Astrocyte of the spinal cord (primary cell): Measurements from ENCODE around the gene SETD9.
A peak's percentile ranks its signal among the peaks of the same experiment; 100 is the strongest.

Source experiments
- DNase-seq: peaks from one replicate; pipeline ENCODE4 v3.0.0; 2011; ENCODE audit warnings: low read depth, low spot score
- H3K4me3 ChIP-seq: 2 replicates; pipeline ENCODE4 v1.5.1; 2011; ENCODE audit warnings: low read depth, mild to moderate bottlenecking, low read length, moderate library complexity
- in situ Hi-C: cut with HindIII; loops from 2 replicates; pipeline ENCODE4 v1.10.0; 2017; ENCODE audit warnings: low sequenced_read_pairs
- TF ChIP-seq, protein P1 (sequence below): IDR thresholded peaks from 2 replicates; pipeline ENCODE4 v1.5.1; 2012; ENCODE audit warnings: low read depth, mild to moderate bottlenecking, low read length, inconsistent platforms

SETD9 gene

GRCh38 chr5:56881571-56881970 is 27.8 kb upstream of the SETD9 start:
- TF ChIP-seq, protein P1, sequence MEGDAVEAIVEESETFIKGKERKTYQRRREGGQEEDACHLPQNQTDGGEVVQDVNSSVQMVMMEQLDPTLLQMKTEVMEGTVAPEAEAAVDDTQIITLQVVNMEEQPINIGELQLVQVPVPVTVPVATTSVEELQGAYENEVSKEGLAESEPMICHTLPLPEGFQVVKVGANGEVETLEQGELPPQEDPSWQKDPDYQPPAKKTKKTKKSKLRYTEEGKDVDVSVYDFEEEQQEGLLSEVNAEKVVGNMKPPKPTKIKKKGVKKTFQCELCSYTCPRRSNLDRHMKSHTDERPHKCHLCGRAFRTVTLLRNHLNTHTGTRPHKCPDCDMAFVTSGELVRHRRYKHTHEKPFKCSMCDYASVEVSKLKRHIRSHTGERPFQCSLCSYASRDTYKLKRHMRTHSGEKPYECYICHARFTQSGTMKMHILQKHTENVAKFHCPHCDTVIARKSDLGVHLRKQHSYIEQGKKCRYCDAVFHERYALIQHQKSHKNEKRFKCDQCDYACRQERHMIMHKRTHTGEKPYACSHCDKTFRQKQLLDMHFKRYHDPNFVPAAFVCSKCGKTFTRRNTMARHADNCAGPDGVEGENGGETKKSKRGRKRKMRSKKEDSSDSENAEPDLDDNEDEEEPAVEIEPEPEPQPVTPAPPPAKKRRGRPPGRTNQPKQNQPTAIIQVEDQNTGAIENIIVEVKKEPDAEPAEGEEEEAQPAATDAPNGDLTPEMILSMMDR = no peak
- H3K4me3 ChIP-seq = no peak overlapping the region
- in situ Hi-C loops = no loop called here
- DNase-seq = no peak

DNA sequence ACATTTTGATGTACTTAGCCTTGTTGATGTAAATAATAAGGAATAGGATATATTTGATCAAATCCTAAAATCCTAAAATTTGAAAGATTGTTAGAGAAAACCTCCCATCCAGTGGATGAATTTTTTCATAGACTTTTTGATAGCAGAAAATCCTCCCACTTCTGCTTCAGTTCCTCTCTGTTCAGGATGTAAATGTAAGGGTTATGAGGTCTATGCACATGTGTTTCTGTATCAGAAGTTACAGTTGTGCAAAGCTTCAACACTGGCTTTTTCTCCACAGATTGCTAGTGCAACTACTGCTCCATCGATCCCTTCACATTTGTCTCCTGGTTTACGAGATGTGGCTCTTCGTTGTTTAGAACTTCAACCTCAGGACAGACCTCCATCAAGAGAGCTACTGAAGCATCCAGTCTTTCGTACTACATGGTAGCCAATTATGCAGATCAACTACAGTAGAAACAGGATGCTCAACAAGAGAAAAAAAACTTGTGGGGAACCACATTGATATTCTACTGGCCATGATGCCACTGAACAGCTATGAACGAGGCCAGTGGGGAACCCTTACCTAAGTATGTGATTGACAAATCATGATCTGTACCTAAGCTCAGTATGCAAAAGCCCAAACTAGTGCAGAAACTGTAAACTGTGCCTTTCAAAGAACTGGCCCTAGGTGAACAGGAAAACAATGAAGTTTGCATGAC is 16.0 kb upstream of the SETD9 start:
- in situ Hi-C loops = no loop called here
- no peak for DNase-seq
- TF ChIP-seq, protein P1 = no peak
- no peak overlapping the region for H3K4me3 ChIP-seq

DNA sequence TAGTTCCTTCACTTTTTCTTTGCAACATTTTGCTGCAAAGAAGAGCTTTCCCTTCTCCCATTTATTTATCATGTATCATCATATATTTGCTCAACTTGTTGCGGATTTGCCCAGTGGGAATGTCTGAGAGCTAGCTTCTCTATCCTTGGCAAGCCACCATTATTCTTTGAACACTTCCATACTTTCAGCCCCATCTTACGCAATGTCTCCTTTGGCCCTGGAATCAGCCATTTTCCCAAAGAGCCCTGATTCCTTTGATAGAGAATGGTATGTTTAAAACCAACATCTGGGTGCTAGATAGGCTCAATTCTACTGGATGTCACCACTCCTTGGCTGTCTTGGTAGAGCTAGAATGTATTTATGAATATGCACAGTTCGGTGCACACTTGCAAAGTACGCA is 12.6 kb upstream of the SETD9 start:
- no peak overlapping the region for H3K4me3 ChIP-seq
- DNase-seq = no peak
- TF ChIP-seq, protein P1 = no peak
- in situ Hi-C loops = no loop called here

- TF ChIP-seq, protein P1 = no peak
- no peak for DNase-seq
- H3K4me3 ChIP-seq = no peak overlapping the region
- in situ Hi-C loops = no loop called here
Measured at GRCh38 chr5:56898213-56898612, 11.2 kb upstream of the SETD9 start.

DNA sequence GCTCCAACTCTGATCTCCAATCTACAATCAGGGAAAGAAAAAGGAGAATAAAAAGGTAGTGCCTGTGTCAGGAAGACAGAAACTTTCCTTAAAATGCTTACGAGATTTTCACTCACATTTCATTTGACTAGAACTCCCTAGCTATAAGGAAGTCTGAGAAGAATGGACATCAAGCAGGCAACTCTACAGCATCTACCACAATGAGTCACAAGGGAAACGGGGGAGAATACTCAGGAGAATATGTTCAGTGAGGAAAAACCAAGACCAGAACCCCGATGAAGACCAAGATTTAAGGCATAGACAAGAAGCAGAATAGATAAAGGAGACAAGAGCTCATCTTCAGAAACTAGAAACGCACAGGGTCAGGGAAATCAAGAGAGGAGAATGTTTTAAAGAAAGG is 9.0 kb upstream of the SETD9 start:
- TF ChIP-seq, protein P1 = no peak
- peak; percentile 47 for DNase-seq
- no peak overlapping the region for H3K4me3 ChIP-seq
- in situ Hi-C loops = no loop called here

- H3K4me3 ChIP-seq = no peak overlapping the region
- TF ChIP-seq, protein P1 = peak; percentile 61
- peak; percentile 51 for DNase-seq
- in situ Hi-C loops = no loop called here
Measured at GRCh38 chr5:56900858-56901578, 8.4 kb upstream of the SETD9 start.
